KMS-11 (cell line): ENCODE data around the gene KCND3.

Source experiments
- H2AFZ ChIP-seq: fragments of 200-600 bp; sonication (generic); 2 replicates; pipeline ENCODE4 v1.6.1; 2016; ENCODE audit warnings: antibody characterized with exemption, mixed run types, low read depth
- H3K27ac ChIP-seq: fragments of 200-600 bp; sonication (generic); 2 replicates; pipeline ENCODE4 v1.6.1; 2016; ENCODE audit warnings: mild to moderate bottlenecking, mixed run types
- H3K27me3 ChIP-seq: fragments of 200-600 bp; sonication (generic); 2 replicates; pipeline ENCODE4 v1.6.1; 2017; ENCODE audit warnings: mild to moderate bottlenecking, low read depth, mixed run types, moderate library complexity; ENCODE audit not compliant: insufficient read depth
- H3K36me3 ChIP-seq: fragments of 200-600 bp; sonication (generic); 2 replicates; pipeline ENCODE4 v1.6.1; 2017; ENCODE audit warnings: mild to moderate bottlenecking, mixed run types; ENCODE audit not compliant: insufficient read depth
- H3K4me1 ChIP-seq: fragments of 200-600 bp; sonication (generic); 2 replicates; pipeline ENCODE4 v1.6.1; 2016; ENCODE audit warnings: mild to moderate bottlenecking, low read depth, mixed run types; ENCODE audit not compliant: poor library complexity, severe bottlenecking
- H3K4me2 ChIP-seq: fragments of 200-600 bp; sonication (generic); 2 replicates; pipeline ENCODE4 v1.7.0; 2016; ENCODE audit warnings: mild to moderate bottlenecking, mixed run types
- H3K4me3 ChIP-seq: fragments of 200-600 bp; sonication (generic); IDR thresholded peaks from 2 replicates; pipeline ENCODE4 v1.6.1; 2017; ENCODE audit warnings: low read depth, low read length, mixed read lengths; ENCODE audit not compliant: insufficient read depth
- H3K79me2 ChIP-seq: fragments of 200-600 bp; sonication (generic); 2 replicates; pipeline ENCODE4 v1.6.1; 2016; ENCODE audit warnings: low read depth, mixed run types; ENCODE audit not compliant: insufficient read depth
- H3K9ac ChIP-seq: fragments of 200-600 bp; sonication (generic); 2 replicates; pipeline ENCODE4 v1.6.1; 2016; ENCODE audit warnings: mild to moderate bottlenecking, mixed run types
- H4K20me1 ChIP-seq: fragments of 200-600 bp; sonication (generic); 2 replicates; pipeline ENCODE4 v1.6.1; 2016; ENCODE audit warnings: mild to moderate bottlenecking, mixed run types; ENCODE audit not compliant: insufficient read depth
- TF ChIP-seq, protein P1 (sequence below): fragments of 200-600 bp; sonication (generic); conservative IDR thresholded peaks from 2 replicates; pipeline ENCODE4 v1.6.1; 2017; ENCODE audit warnings: low read depth, mild to moderate bottlenecking, antibody characterized with exemption, low read length, moderate library complexity, mixed read lengths

KCND3 gene

GRCh38 chr1:111732718-111733117, 256.8 kb downstream of the KCND3 start:
- Histone ChIP-seq H3K9ac (no peak overlapping the region), H3K79me2 (no peaks in the 10 kb centered on the region), H3K4me2 (no peak overlapping the region), H3K4me3 (no peak overlapping the region), H3K36me3 (no peaks in the 10 kb centered on the region), H3K4me1 (peaks cover 6% of the 10 kb centered on the region), H4K20me1 (no peaks in the 10 kb centered on the region), H2AFZ (no peak overlapping the region), H3K27ac (no peak overlapping the region), H3K27me3 (no peaks in the 10 kb centered on the region)
- TF ChIP-seq, protein P1, sequence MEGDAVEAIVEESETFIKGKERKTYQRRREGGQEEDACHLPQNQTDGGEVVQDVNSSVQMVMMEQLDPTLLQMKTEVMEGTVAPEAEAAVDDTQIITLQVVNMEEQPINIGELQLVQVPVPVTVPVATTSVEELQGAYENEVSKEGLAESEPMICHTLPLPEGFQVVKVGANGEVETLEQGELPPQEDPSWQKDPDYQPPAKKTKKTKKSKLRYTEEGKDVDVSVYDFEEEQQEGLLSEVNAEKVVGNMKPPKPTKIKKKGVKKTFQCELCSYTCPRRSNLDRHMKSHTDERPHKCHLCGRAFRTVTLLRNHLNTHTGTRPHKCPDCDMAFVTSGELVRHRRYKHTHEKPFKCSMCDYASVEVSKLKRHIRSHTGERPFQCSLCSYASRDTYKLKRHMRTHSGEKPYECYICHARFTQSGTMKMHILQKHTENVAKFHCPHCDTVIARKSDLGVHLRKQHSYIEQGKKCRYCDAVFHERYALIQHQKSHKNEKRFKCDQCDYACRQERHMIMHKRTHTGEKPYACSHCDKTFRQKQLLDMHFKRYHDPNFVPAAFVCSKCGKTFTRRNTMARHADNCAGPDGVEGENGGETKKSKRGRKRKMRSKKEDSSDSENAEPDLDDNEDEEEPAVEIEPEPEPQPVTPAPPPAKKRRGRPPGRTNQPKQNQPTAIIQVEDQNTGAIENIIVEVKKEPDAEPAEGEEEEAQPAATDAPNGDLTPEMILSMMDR: no peak

DNA sequence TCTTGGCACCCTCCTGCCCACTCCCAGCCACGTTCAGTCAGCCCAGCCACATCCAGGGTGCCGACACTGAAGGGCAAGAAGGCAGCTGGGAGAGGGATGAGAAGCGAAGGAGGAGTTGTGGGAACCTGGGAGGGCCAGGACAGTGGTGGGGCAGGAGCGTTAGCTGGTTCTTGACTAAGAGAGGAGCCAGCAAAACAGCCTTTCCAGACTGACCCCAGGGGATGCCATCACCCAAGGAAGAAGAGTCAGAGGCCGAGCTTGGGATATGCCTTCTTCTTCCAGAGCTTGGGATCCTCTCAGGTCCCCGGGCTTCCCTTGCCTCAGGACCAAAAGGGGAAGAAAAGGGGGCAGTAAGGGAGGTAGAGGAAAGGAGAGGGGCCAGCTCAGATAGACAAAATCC, 257.5 kb downstream of the KCND3 start:
- Histone ChIP-seq H3K4me2 (no peak overlapping the region), H3K36me3 (no peaks in the 10 kb centered on the region), H3K4me3 (no peak overlapping the region), H3K27ac (no peak overlapping the region), H3K27me3 (no peaks in the 10 kb centered on the region), H3K4me1 (no peaks in the 10 kb centered on the region), H4K20me1 (no peaks in the 10 kb centered on the region), H2AFZ (no peak overlapping the region), H3K9ac (no peak overlapping the region), H3K79me2 (no peaks in the 10 kb centered on the region)
- TF ChIP-seq, protein P1: no peak

- Histone ChIP-seq H3K79me2 (no peaks in the 10 kb centered on the region), H3K4me2 (no peak overlapping the region), H3K4me3 (no peak overlapping the region), H3K27ac (no peak overlapping the region), H4K20me1 (no peaks in the 10 kb centered on the region), H2AFZ (no peak overlapping the region), H3K4me1 (no peaks in the 10 kb centered on the region), H3K9ac (no peak overlapping the region), H3K27me3 (no peaks in the 10 kb centered on the region), H3K36me3 (no peaks in the 10 kb centered on the region)
- TF ChIP-seq, protein P1: no peak
Observed at GRCh38 chr1:111730706-111731105, 258.8 kb downstream of the KCND3 start.

DNA sequence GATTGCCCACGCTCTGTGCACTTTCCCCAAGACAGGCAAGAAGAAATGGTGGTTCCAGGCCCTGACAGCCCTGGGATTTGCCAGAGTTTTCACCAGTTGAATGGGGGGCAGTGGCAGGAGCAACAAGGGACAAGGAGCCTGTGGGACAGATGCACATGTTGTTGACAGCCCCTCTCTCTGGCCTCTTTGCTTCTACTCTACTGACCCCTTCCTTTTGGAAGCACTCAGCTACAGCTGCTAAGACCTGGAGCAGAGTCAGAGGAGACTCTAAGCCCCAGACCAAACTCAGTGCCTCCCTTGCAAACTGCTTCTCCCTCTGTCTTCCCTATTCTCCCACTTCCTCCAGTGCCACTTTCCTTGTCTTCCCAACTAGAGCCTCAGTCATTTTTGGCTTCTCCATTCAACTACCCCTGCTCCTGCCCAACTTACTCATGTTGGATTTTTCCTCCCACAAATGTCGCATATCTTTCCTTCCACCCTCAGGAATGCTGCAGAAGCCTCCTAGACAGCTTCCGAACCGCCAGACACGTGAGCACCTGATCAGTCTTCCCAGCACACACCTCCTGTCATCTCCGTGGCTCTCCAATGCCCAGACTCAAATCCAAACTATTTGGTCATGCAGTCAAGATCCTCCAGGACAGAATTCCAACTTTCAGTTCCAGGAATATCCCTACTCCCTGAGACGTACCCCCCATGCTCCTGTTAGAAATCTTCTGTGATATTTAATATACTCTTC, 259.4 kb downstream of the KCND3 start:
- Histone ChIP-seq H3K9ac (no peak overlapping the region), H3K27ac (no peak overlapping the region), H3K4me2 (no peak overlapping the region)

More for the DNA sequence above, 259.4 kb downstream of the KCND3 start:
- Histone ChIP-seq H3K27me3 (no peaks in the 10 kb centered on the region), H3K36me3 (no peaks in the 10 kb centered on the region), H3K4me3 (no peak overlapping the region), H2AFZ (no peak overlapping the region), H4K20me1 (no peaks in the 10 kb centered on the region), H3K79me2 (no peaks in the 10 kb centered on the region), H3K4me1 (no peaks in the 10 kb centered on the region)
- TF ChIP-seq, protein P1: no peak
